Measurements from ENCODE around the gene KLK12.

KLK12 gene

GRCh38 chr19:51047031-51047335 lies 12.2 kb upstream of the KLK12 start:
- no peak for DNase-seq

GRCh38 chr19:51044327-51044726 lies 9.5 kb upstream of the KLK12 start:
- DNase-seq = no peak

GRCh38 chr19:51043497-51043896 lies 8.7 kb upstream of the KLK12 start:
- DNase-seq = no peak

GRCh38 chr19:51040151-51040550 lies 5.3 kb upstream of the KLK12 start:
- no peak for DNase-seq

GRCh38 chr19:51036519-51036918 lies 1.7 kb upstream of the KLK12 start:
- no peak for DNase-seq

- DNase-seq = no peak
These were observed 2.9 kb downstream of the KLK12 start for GRCh38 chr19:51031880-51032225.

GRCh38 chr19:51031220-51031879 lies 3.5 kb downstream of the KLK12 start:
- no peak for DNase-seq

- DNase-seq = no peak
These were observed 4.2 kb downstream of the KLK12 start for GRCh38 chr19:51030631-51031030.

GRCh38 chr19:51029718-51030117 lies 5.1 kb downstream of the KLK12 start:
- no peak for DNase-seq

- no peak for DNase-seq
These were observed 6.9 kb downstream of the KLK12 start for GRCh38 chr19:51027873-51028272.

- DNase-seq = no peak
These were observed 7.5 kb downstream of the KLK12 start for GRCh38 chr19:51027126-51027806.

GRCh38 chr19:51026554-51026831 lies 8.3 kb downstream of the KLK12 start, which contains the start of gene KLK11:
KLK11 (minus strand) TSS chr19:51026616; CDS start chr19:51025631, 985 bp downstream.
- DNase-seq = no peak

- no peak for DNase-seq
These were observed 8.8 kb downstream of the KLK12 start for GRCh38 chr19:51025809-51026553.

- DNase-seq = no peak
These were observed 9.4 kb downstream of the KLK12 start for GRCh38 chr19:51025401-51025800.

- DNase-seq = no peak
These were observed 9.9 kb downstream of the KLK12 start for GRCh38 chr19:51024924-51025323.

GRCh38 chr19:51023946-51024345 lies 10.9 kb downstream of the KLK12 start:
- no peak for DNase-seq

GRCh38 chr19:51022526-51022925 lies 12.3 kb downstream of the KLK12 start:
- no peak for DNase-seq

GRCh38 chr19:51020988-51021651 lies 13.7 kb downstream of the KLK12 start:
- peak; percentile 37 for DNase-seq

- no peak for DNase-seq
These were observed 15.3 kb downstream of the KLK12 start, which contains the start of gene KLK10 for GRCh38 chr19:51019544-51019925. KLK10 (minus strand) TSS chr19:51019709; CDS start chr19:51019130, 579 bp downstream.

- no peak for DNase-seq
These were observed 15.9 kb downstream of the KLK12 start for GRCh38 chr19:51018745-51019543.

GRCh38 chr19:51016798-51017683 lies 17.8 kb downstream of the KLK12 start:
- DNase-seq = peak; percentile 4

All from fibroblast of skin of abdomen (primary cell).